ENCODE data around the gene SCN11A. TPM values are rescaled to one million over a fixed set of nuclear protein-coding genes. Genes with fewer than 3 reads are reported as not detected.

SCN11A gene
- total RNA-seq, 4 donors from 2014 or later = 0.12 to 1.8 TPM; not detected in 2

GRCh38 chr3:39013289-39013688 is 38.5 kb downstream of the SCN11A start:
- Histone ChIP-seq H3K4me1 (no peaks in the 10 kb centered on the region), H3K36me3 (no peaks in the 10 kb centered on the region), H3K27ac (no peak overlapping the region), H3K9me3 (no peaks in the 10 kb centered on the region), H3K27me3 (no peaks in the 10 kb centered on the region), H3K4me3 (no peak overlapping the region)
- DNase-seq = no peak
- intact Hi-C loops (cut with DNase I; ENCODE audit: low total_unique reads) = no loop called here
- TF ChIP-seq CTCF (IDR thresholded peaks at IDR 0.05) = no peak
- TF ChIP-seq POLR2A (IDR thresholded peaks at IDR 0.05) = no peak

- H3K4me1 ChIP-seq = no peaks in the 10 kb centered on the region
Observed at GRCh38 chr3:39011191-39011736, 40.5 kb downstream of the SCN11A start.

GRCh38 chr3:39005295-39005694 is 46.4 kb downstream of the SCN11A start:
- DNase-seq = no peak
- Histone ChIP-seq H3K27ac (no peak overlapping the region), H3K36me3 (no peaks in the 10 kb centered on the region), H3K4me1 (no peaks in the 10 kb centered on the region), H3K4me3 (no peak overlapping the region), H3K9me3 (no peaks in the 10 kb centered on the region), H3K27me3 (no peaks in the 10 kb centered on the region)
- intact Hi-C loops (cut with DNase I; ENCODE audit: low total_unique reads) = no loop called here
- TF ChIP-seq CTCF (IDR thresholded peaks at IDR 0.05) (no peak), POLR2A (IDR thresholded peaks at IDR 0.05) (no peak)

More at GRCh38 chr3:39011191-39011736, 40.5 kb downstream of the SCN11A start:
- intact Hi-C loops (cut with DNase I; ENCODE audit: low total_unique reads) = no loop called here
- H3K4me3 ChIP-seq = no peak overlapping the region
- H3K27me3 ChIP-seq = no peaks in the 10 kb centered on the region
- no peaks in the 10 kb centered on the region for H3K9me3 ChIP-seq
- H3K36me3 ChIP-seq = no peaks in the 10 kb centered on the region
- H3K27ac ChIP-seq = no peak overlapping the region
- TF ChIP-seq CTCF (IDR thresholded peaks at IDR 0.05) (no peak), POLR2A (IDR thresholded peaks at IDR 0.05) (no peak)
- DNase-seq = no peak

Small RNAs within 50 kb of the gene (small RNA-seq; reads per million reads assigned to genes)
- not detected for gene RNU6-1227P

Other genes with a start within 250 kb of the SCN11A start
- gene SCN10A, start 235.7 kb downstream of the SCN11A start, total RNA-seq = not detected
- gene WDR48, start 72 bp upstream of the SCN11A start, total RNA-seq = 10 to 100 TPM; 28.4 to 84.4 (median 37.0) TPM
- gene GORASP1, start 55.7 kb upstream of the SCN11A start, total RNA-seq = 10 to 100 TPM; 32.3 to 73.4 (median 47.5) TPM
- 10 to 100 TPM in 1 of 4 donors, 1 to 10 TPM in 3; 2.8 to 16.3 (median 6.1) TPM for gene TTC21A, start 55.7 kb upstream of the SCN11A start, total RNA-seq
- 10 to 100 TPM; 23.6 to 79.7 (median 55.0) TPM for gene CSRNP1, start 101.6 kb upstream of the SCN11A start, total RNA-seq
- gene XIRP1, start 140.7 kb upstream of the SCN11A start, total RNA-seq = under 1 TPM in 2 of 4 donors, not detected in 2; 0.06 to 0.07 TPM
- 1 to 10 TPM in 3 of 4 donors, not detected in 1; 1.1 to 7.6 (median 2.1) TPM for gene CX3CR1, start 228.1 kb upstream of the SCN11A start, total RNA-seq

Data from uterus (tissue), 4 donors.